WI38 (cell line): ENCODE results near the gene FBXO11.

Experiments used
- H3K4me3 ChIP-seq: 2 replicates; pipeline ENCODE4 v1.5.1; 2011; ENCODE audit warnings: low read depth, mild to moderate bottlenecking, control low read depth, low read length
- TF ChIP-seq, protein P1 (sequence below): IDR thresholded peaks from 2 replicates; pipeline ENCODE4 v1.5.1; 2012; ENCODE audit warnings: low read depth, mild to moderate bottlenecking, control low read depth, low read length

Gene FBXO11

DNA sequence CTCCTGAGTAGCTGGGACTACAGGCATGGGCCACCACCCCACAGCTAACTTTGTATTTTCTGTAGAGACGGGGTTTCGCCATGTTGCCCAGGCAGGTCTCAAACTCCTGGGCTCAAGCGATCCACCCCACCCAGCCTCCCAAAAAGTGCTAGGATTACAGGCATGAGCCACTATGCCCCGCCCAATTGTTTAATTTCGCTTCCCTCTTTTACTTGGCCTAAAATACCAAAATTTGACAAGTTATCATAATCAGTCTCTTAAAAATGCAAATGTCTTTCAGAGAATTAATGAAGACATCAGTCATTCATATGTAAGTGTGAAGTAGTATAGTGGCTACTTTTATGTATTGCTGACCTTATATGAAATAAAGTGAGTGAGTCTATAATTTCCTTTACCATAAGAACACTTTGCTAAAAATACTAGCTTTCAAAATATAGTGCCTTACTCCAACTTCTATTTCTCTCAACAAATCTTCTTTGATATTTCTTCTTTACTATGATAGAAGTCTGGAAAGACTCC lies 9.8 kb downstream of the FBXO11 start:
- TF ChIP-seq, protein P1, sequence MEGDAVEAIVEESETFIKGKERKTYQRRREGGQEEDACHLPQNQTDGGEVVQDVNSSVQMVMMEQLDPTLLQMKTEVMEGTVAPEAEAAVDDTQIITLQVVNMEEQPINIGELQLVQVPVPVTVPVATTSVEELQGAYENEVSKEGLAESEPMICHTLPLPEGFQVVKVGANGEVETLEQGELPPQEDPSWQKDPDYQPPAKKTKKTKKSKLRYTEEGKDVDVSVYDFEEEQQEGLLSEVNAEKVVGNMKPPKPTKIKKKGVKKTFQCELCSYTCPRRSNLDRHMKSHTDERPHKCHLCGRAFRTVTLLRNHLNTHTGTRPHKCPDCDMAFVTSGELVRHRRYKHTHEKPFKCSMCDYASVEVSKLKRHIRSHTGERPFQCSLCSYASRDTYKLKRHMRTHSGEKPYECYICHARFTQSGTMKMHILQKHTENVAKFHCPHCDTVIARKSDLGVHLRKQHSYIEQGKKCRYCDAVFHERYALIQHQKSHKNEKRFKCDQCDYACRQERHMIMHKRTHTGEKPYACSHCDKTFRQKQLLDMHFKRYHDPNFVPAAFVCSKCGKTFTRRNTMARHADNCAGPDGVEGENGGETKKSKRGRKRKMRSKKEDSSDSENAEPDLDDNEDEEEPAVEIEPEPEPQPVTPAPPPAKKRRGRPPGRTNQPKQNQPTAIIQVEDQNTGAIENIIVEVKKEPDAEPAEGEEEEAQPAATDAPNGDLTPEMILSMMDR: no peak
- H3K4me3 ChIP-seq: no peak overlapping the region

DNA sequence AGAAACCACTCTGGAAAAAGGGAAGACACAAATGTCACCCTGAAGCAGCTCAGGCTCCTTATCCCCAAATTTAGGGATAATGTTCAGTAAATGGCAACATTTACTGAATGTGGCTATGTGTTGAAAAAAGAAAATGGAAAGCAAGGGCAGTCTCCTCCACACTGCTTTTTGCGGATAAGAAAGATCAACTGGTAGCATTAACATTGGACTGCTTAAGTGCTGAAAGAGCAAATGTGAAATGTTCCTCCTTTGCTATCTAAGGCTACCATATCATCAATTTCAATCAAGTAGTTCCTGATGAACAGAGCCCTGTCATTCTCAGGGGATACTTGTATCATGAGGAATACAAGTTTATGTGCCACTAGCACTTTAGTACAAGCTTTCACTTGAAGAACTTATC lies 12.5 kb downstream of the FBXO11 start:
- TF ChIP-seq, protein P1: no peak

DNA sequence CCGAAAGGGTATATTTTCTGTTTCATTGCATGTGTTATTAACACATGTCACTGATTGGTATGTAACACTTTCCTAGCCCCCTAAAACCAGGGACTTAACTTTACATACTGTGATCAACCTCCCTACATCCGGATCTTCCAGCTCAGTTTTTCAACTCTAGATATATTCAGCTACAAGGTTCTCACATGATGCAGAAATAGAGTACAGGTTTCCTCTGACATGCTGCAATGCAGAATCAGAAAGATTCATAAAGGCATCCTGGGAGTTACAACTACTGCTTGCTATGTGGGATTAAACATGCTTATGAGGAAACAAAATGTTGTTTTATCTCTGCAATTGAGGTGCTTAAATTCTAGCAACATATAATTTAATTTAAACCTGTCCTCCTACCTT lies 14.0 kb downstream of the FBXO11 start:
- TF ChIP-seq, protein P1: no peak
- H3K4me3 ChIP-seq: no peak overlapping the region

More for the DNA sequence above, 12.5 kb downstream of the FBXO11 start:
- no peak overlapping the region for H3K4me3 ChIP-seq

DNA sequence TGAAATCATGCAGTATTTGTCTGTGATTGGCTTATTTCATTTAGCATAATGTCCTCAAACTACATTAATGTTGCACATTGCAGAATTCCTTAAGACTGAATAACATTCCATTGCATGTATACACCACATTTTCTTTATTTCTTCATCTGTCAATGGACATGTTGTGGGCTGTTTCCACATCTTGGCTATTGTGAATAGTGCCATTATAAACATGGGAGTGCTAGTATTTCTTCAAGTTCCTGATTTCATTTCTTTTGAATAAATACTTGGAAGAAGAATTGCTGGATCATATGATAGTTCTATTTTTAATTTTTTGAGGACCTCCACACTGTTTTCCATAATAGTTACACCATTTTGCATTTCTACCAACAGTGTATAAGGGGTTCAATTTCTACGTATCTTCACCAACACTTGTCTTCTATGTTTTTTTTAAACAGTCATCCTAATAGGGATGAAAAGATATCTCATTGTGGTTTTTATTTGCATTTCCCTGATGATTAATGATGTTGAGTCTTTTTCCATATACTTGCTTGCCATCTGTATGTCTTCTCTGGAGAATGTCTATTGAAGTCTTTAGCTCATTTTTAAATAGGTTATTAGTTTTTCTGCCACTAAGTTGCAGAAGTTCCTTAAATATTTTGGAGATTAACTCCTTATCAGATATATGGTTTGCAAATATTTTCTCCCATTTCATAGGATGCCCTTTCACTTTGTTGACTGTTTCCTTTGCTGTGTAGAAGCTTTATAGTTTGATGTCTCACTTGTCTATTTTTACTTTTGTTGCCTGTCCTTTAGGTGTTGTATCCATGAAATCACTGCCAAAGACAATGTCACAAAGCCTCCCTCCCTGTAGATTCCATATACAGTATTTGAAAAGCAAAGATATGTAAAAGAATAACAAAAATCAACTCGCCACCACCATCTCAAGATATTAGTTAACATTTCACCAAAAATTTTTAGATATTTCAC lies 14.6 kb downstream of the FBXO11 start:
- no peak overlapping the region for H3K4me3 ChIP-seq
- TF ChIP-seq, protein P1: no peak

DNA sequence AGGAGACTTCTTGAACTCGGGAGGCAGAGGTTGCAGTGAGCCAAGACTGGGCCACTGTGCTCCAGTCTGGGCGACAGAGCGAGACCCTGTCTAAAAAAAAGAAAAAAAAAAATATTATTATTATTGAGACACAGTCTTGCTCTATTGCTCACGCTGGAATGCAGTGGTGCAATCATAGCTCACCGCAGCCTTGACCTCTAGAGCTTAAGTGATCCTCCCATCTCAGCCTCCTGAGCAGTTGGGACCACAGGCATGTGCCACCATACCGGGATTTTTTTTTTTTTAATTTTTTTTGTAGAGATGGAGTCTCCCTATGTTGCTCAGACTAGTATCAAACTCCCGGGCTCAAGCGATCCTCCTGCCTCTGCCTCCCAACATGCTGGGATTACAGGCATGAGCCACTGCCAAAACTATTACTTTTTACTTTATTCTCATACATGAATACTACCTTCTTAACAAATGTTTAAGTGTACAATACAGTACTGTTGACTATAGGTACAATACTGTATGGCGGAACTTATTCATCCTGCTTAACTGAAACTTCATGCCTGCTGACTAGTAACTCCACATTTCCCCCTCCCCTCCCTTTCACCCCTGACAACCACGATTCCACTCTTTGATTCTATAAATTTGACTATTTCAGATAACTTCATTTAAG lies 15.5 kb downstream of the FBXO11 start:
- TF ChIP-seq, protein P1: no peak
- no peak overlapping the region for H3K4me3 ChIP-seq

DNA sequence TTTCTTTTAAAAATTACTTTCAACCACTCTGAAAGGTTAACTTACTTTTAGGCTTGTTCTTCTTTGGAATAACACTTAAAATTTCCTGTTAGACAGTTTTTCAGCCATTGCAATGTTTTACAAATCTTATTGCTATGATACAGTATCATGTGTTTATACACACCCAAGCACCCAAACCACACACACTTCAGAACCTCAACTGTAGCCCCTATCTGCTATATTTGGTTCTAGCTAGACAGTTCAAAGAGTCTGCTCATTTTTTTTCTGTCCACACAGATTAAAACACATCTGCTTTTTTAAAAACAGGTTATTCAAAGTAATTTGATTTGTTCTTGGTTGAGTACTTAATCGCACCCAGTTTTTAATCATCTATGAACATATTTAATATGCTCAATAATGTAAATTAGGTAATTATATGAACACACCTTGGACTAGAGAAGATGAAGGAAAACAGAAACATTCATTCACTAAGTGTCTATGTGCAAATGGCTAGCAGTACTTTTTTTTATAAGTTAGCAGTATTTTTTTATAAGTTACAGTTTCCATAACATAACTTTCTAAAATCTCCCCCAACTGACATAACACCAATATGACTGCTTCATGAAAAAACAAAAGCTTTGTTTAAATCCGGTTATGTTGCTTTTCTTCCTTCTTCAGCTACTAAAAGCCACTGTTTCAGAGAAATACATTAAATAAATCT lies 17.6 kb downstream of the FBXO11 start:
- TF ChIP-seq, protein P1: no peak
- no peak overlapping the region for H3K4me3 ChIP-seq
